NCI-H1436 treated with DMSO at 0.1 percent for 48 hours (cell line): ENCODE data around the gene RPS16.
A peak's percentile ranks its signal among the peaks of the same experiment; 100 is the strongest.

ENCODE experiments used
- DNase-seq: peaks from one replicate; lab custom pipeline; 2025; lab: John Stamatoyannopoulos, UW

Gene RPS16

DNA sequence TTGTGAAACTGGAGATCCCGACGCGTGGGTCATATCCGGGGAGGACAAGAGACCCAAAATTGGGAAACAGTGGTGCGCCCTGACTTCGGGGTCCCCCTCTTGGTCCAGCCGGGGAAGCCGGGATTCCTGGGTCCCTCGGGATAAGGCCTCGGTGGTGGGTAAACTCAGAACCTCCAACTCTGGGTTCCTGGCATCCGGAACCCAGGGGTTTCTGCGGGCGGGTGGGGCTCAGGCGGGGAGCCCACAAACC, 28.4 kb downstream of the RPS16 start:
- DNase-seq: no peak

DNA sequence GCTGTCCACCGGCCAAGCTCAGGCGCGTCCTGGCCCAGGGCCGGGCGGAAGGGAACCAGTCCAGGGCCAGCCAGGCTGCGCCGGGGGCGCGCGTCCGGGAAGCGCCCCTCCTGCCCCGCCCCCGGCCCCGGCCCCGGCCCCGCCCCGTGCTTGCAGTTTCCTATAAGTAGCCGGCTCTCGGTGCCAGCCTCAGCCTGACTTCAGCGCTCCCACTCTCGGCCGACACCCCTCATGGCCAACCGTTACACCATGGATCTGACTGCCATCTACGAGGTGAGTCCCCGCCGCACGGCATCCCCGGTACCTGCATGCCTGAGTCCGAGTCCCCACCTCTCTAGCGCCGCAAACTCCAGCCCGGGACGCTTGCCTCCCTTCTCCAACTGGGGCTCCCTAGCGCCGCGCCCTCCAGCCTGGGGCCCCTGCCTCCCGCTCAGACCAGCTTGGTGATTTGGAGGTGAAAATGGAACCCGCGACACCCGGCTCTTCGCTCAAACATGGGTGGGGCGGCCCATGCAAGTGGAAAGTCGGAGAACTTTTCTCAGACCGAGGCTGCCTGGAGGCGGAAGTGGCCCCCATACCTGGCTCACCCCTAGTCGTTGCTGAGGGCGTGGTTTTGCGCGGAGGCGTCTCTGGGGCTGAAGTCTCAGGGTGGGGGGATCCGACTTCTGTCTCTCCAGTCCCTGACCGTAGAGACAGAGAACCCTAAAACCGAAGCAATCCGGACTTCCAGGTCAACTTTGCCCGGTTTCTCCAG, 28.9 kb downstream of the RPS16 start, which contains the start of gene ZFP36:
Gene ZFP36 (plus strand): TSS at position 192 of the 754 bp plus-strand sequence. CDS start 58 bp downstream, at position 250.
- no peak for DNase-seq

DNA sequence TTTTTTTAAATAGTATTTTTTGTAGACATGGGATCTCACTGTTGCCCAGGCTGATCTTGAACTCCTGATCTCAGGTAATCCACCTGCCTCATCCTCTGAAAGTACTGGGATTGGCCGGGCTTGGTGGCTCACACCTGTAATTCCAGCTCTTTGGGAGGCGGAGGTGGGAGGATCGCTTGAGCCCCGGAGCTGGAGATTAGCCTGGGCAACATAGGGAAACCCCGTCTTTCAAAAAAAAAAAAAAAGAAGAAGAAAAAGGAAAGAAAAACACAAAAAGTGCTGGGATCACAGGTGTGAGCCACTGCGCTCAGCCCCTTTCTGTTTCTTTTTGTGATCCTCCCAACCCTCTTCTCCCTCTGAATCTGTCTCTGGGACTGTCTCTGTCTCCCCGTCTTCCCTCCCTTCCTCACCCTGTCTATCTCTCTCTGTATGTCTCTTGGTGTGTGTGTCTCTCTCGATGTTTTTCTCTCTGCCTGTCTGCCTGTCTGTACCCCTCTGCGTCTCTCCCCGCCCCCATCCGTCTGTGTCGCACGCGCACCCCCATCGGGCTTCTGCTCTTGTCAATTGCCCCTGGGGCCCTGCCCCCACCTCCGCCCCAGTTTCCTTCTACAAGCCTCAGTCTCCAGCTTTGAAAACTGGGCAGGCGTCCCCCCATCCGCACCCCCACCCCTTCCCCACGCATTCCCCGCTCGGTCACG, 29.6 kb downstream of the RPS16 start:
- DNase-seq: no peak

DNA sequence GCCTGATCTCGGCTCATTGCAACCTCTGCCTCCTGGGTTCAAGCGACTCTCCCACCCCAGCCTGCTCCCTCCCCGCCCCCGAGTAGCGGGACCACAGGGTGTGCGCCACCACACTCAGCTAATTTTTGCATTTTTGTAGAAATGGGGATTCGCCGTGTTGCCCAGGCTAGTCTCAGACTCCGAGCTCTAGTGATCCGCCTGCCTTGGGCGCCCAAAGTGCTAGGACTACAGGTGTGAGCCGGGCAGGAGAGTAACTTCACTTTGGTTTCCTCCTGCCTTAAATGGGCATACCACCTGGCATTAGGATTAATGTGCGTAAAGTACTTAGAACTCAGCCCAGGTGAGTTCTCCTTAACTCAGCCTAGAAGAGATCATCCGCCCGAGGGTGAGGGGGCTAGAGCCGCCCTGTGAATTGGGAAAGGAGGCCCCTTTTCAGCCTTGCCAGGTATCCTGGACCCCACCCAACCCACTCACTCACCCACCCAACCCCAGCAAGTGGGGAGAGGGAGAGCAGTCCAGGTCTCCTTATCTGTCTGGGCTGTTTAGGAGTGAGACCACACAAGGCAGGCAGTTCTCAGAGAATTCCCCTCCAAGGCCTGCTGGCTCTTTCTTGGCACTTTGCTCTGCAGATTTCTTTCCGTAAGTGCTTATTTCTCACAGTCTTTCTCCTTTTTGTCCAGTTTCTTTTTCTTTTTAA, 30.3 kb downstream of the RPS16 start:
- DNase-seq: no peak

DNA sequence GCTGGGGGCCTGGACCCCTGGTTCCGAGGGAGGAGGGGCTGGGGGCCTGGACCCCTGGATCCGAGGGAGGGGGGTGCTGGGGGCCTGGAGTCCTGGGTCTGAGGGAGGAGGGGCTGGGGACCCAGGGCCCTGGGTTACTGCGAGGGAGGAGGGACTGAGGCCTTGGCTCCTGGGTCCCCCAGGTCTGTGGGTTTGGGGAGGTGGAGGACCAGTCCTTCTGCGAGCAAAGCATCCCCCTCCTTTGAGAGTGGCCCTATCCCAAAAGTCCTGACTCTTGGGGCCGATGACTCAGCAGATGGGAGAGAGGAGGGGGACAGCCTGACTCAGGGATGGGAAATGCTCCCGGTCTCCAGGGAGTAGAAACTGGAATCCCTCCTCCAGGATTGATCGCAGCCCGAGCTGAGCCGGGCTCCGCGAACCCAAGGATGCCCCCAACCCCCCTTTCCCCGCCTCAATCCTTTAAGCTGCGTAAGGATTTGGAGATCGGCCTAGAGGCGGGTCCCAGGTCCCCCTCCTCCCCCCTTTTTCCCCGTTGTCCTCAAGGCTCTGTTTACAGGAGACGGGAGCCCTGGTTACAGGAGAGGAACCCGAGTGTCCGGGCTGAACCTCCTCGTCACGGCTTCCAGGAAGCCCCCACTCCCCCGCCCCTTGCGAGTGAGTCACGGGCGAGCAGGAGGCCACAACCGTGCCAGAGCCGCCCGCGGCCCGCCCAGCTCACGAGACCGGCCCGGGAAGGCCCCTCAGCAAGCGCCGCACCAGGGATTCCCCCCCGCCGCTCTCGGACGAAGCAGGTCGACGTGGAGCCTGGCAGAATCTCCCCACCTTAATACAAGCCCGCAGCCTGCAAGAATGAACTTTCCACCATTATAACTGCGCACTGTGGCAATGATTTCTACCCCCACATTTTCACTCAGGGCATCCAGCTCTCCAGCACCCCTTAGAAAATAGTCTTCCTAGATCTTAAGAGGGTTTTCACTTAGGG, 32.1 kb downstream of the RPS16 start:
- no peak for DNase-seq

DNA sequence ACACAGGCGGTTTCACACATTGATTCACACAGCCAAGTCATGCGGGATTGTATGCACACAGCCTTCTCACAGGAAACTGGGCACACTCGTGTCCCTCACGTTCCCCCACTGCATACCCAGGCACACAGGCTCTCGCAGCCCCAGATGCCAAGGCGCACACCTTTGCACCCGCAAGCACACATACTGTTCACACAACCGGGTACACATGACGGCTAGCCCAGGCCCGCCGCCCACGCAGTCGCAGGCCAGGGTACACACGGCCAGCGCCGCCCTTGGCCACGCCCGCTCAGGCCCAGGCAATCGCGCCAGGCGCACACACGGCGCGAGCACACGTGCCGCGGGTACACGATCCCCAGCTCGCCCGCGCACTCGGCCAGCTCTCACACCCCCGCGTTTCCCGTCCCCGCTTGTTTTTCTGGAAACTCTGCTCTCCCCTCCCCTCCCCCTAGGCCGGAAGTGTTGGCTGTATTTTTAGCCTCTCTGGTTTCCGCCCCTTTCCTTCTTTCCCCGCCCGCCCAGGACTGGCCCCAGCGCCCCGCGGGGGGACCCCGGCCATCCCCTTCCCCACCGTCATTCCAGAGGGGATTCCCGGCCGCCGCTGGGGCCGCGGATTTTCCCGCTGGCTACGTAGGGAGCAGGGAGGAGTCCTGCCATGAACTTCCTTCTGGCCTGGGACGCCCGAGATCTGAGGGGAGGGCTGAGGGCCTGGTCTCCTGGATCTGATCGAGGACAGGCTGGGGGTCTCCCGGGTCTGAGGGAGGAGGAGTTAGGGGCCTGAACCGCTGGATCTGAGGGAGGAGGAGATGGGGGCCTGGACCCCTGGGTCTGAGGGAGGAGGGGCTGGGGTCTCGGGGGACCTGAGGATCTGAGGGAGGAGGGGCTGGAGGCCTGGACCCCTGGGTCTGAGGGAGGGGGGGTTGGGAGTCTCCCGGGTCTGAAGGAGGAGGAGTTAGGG, 33.1 kb downstream of the RPS16 start:
- DNase-seq: no peak

DNA sequence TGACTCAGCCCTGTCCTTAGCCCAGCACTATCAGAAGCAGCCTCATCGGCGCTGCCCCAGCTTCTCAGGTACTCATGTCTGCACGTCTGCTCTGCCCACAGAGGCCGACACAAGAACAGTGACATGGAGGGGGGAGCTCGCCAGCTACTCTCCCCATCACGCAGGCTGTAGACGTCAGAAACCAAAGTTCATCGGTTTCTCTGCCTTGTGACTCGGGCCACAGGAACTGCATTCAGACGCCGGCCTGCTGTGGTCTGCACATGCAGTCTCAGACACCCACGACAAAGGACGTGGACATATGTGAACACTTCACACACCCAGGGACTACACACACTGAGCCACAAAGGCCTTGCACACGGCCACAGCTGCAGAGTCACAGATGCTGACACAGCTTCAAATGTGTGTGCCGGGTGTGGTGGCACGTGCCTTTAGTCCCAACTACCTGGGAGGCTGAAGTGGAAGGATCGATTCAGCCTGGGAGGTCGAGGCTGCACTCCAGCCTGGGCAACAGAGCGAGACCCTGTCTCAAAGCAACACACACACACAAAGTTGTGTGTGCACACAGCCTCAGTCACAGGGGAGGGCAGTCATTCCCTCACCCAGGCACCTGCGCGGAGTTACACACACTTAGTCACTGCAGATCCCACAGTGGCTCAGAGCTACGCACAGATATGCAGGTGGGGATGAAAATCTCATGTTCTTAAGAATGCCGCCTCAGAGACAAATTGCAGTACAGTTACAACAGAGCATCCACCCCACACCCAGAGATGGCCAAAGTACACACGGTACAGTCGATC, 34.0 kb downstream of the RPS16 start:
- no peak for DNase-seq

DNA sequence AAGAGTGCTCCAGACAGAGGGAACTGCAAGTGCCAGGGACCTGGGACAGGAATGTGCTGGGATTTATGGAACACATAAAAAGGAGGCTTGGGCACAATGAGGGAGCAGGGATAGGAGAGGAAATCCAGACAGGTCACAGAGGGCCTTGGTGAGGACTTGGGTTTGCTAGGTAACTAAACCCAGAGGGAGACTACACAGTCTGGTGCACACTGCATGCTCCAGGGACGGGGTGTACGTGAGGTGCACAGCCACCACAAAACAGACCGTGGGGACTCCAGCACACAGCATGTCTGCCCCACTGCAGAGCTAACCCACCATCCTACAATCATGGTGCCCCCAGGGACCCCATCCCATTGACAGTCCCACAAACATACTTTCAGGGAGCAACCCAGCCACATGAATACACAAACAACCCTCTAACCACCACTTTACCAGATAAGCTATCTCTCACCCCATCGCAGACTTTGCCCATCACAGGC, 34.6 kb downstream of the RPS16 start:
- DNase-seq: no peak

DNA sequence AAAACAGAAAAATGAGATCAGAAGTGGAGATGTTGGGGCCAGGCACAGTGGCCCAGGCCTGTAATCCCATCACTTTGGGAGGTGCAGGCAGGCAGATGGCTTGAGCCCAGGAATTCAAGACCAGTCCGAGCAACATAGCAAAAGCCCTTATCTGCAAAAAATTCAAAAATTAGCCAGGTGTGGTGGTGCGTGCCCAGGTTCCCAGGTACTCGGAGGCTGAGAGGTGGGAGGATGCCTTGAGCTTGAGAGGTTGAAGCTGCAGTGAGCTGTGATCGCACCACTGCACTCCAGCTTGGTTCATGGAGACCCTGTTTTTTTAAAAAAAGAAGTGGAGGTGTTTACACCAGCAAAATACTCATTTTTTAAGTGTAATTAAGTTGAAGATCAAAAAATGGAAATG, 35.7 kb downstream of the RPS16 start:
- no peak for DNase-seq

DNA sequence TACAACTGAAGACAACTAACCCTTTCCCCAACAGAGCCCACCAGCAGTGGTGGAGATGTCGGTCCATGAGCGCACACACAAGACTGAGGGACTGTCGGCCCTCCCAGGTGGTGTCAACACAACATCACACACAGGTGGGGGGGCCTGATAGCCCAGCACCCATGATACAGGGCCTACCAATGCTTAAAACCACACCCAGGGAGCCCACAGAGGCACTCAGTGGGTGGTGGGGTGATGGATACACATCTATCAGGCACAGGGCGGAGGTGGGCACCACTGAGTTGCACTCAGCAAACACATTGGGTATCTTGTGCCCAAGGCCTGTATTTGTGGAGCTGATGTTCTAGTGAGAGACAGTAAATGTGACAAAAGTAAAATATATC, 36.1 kb downstream of the RPS16 start:
- no peak for DNase-seq

DNA sequence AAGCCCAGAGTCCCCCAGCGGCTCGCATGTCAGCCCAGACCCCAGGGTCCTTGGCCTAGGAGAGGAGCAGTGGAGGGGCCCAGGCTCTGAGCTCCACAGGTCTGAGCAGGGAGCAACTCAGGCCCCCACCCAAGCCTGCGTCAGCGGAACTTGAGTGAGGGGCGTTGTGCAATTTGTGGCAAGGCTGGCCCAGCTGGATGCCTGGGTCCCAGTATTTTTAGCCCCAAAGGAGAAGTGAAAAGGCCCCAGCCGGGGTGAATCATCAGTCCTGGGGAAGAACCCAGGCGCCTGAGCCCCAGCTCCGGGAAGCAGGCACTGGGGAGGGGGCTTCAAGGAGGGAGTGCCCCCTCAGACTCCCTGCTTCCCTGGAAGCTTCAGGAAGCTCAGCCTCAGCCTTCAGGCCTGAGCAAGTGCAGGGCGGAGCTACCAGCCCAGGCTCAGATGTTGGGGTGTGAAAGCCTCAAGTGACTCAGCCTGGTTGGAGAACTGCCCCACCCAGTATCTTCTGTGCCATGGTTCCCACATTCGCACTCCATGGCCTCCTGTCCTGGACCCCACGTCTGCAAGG, 37.4 kb downstream of the RPS16 start:
- DNase-seq: no peak

DNA sequence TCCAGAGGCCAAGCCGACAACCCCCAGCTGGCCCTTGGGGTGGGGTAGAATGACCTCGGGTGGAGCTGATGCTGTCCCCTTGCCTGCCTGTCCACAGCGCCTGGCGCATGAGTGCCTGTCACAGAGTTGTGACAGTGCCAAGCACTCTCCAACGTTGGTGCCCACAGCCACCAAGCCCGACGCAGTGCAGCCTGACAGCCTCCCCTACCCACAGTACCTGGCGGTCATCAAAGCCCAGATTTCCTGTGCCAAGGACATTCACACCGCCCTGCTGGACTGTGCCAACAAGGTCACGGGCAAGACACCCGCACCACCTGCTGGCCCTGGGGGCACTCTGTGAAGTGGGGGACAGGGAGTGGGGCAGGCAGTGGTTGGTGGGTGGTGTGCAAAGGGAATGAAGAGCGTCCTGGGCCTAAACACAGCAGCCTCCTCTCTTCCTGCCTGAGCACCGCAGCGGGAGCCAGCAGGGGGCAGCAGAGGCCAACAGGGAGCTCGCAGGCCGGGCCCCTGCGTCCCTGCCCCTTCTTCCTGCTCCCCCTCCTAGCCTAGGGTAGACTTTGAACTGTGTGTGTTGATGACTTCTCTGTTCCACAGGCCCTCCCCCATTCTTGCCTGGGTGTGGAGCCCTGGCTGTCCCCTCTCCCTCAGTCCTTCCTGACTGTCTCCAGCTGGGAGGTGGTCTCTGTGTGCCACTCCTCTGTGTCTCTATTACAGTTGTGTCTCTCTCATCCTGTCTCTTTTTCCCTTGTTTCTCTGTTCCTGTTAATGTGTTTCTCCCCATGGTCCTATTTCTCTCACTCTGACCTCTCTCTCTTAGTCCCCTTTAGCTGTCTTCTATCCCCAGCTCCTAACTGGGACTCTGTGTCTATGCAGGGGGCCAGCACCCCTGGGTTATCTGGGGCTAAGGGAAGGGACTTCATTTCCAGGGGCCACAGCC, 38.1 kb downstream of the RPS16 start:
- peak; percentile 41 for DNase-seq

DNA sequence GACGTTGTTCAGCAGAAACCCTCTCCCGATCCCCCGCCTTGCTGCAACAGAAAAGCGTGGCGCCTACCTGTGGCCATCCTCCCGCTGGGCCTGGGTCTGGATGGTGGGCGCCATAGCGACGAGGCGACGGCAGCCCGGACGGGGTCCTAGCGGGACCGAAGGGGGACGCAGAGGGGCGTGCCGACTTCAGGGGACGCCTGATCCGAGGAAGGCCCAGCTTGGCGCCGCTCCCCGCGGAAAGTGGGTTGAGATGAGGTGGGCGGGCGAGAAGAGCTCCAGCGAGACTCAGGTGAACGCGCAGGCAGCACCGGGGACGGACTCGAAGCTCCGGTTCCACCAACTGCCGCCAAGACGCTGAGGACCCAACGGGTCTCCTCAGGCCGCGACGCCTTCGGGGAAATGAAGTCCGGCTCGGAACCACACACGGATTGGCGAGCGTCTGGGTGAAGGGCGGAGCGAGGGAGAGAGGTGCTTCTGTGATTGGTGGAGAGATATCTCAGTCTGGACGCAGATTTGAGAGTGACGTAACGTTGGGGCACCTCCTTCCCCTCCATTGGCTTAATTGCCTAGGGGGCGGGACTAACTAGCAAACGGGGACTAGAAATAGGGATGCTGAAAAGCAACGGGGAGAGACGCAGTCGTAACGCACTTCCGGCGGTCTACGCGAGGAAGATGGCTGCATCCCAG, 44.9 kb downstream of the RPS16 start, which contains the start of the genes MED29 and PAF1:
Gene MED29 (plus strand): TSS at position 628 of the 687 bp plus-strand sequence. CDS start 45 bp downstream, at position 673.
Gene PAF1 (minus strand): TSS at position 356 of the 687 bp plus-strand sequence. CDS start 242 bp downstream, at position 114.
- DNase-seq: peak; percentile 99

DNA sequence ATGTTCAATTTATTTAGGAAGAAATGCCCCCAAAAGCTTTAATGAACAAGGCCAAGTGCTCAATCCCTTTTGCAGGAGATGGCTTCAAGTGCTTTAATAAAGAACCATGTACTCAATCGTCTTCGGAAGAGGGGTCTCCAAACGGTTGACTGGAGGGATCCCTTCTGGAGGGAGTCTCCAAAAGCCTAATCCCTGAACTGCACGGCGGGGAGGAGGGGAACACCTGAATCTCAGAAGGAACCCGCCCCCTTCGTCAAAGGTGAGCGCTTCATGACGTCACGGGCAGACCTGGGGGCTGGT, 45.3 kb downstream of the RPS16 start:
- DNase-seq: no peak

DNA sequence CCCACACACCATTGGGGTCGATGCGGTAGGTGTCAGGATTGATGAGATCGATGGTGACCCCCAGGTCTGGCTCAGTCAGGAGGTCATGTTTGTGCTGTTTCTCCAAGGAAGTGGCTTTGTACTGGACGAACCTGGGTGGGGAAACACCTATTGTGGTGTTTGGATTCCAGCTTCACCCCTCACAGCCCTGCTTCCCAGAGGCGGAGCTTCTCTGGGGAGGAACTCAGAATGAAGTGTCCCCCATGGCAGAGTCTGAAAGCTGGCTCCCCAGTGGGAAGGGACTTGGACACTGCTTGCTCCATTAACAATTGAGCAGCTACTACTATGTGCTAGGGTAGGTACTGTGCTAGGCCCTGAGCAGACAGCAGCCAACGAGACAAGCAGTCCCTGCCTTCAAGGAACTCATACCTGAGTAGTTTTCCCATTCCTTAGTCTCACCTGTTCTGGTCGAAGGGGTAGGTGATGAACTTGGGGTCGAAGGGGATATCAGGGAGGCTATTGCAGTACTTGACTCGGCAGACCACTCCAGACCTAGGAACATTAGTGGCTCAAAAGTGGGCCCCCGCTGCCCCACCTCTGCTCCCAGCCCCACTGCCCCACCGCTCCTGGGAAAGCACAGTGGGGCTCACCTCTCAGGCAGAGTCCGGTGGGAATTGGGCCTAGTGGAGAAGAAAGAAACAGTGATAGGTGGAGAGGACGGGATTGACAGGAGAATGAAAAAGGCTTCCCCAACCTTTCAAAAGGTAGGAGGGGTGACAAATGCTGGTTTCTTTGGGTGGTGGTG, 45.9 kb downstream of the RPS16 start:
- DNase-seq: no peak

DNA sequence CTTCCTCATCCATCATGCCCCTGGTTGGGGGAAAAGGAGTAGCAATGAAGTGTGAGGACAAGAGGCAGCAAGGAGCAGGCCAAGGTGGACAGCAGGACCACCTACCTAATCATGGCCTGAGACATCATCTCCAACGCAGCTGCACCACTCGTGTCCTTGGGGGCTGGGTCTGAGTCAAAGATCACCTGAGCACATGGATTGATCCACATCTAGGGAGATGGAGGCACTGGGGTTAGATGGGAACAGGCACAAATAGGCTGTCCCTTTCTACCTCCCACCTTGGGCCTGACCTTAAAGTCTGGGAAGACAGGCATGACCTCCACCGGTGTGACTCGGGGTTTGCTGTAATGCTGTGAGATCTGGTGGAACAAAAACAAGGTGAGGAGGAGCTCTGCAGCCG, 47.1 kb downstream of the RPS16 start:
- DNase-seq: no peak

DNA sequence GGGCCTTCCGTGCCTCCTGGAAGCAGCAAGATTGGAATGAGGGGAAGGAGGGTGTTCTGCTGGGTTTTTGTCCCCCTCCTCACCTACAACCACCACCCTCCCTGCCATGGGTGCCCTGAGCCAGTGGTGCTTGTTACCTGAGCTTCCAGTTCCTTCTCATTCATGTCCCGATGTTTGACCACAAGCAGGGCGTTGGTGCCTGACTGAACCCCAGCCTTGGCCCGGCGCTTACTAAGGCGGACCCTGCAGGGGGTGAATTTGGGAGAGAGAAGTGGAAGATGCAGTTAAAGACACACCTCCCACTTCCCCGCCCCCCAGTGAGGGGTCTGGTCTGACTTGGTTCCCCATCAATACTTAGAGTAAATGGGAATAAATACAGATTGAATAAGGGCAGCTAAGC, 49.2 kb downstream of the RPS16 start:
- DNase-seq: no peak
